Mucosa of rectum (tissue), 2 donors: Measurements from ENCODE around the gene RAPGEF1.

Experiments
- H3K27ac ChIP-seq, 2 donors: one replicate each; pipeline ENCODE4 v1.7.0; 2013; ENCODE audit warnings: inconsistent platforms in 2 of 2, low read depth in 2 of 2, low read length in 2 of 2
- H3K27me3 ChIP-seq, 2 donors: one replicate each; pipeline ENCODE4 v1.7.0; 2013; ENCODE audit warnings: low read length in 2 of 2; ENCODE audit not compliant: control insufficient read depth in 2 of 2, insufficient read depth in 2 of 2
- H3K36me3 ChIP-seq, 2 donors: one replicate each; pipeline ENCODE4 v1.7.0; 2013; ENCODE audit warnings: low read length in 2 of 2; ENCODE audit not compliant: control insufficient read depth in 2 of 2, insufficient read depth in 2 of 2
- H3K4me1 ChIP-seq, 2 donors: one replicate each; pipeline ENCODE4 v1.7.0; 2013; ENCODE audit warnings: low read length in 2 of 2, mild to moderate bottlenecking in 1 of 2; ENCODE audit not compliant: control insufficient read depth in 2 of 2, insufficient read depth in 2 of 2
- H3K4me3 ChIP-seq, 2 donors: one replicate each; pipeline ENCODE4 v1.7.0; 2013; ENCODE audit warnings: low read length in 2 of 2
- H3K9ac ChIP-seq, 2 donors: one replicate each; pipeline ENCODE4 v1.7.0; 2013; ENCODE audit warnings: low read length in 2 of 2, low read depth in 1 of 2, mild to moderate bottlenecking in 1 of 2
- H3K9me3 ChIP-seq, 2 donors: one replicate each; pipeline ENCODE4 v1.7.0; 2013; ENCODE audit warnings: low read length in 2 of 2; ENCODE audit not compliant: control insufficient read depth in 2 of 2
- donor health status: healthy.
- donor health status: Normal muscosa, but diverticular disease.

The RAPGEF1 gene

DNA sequence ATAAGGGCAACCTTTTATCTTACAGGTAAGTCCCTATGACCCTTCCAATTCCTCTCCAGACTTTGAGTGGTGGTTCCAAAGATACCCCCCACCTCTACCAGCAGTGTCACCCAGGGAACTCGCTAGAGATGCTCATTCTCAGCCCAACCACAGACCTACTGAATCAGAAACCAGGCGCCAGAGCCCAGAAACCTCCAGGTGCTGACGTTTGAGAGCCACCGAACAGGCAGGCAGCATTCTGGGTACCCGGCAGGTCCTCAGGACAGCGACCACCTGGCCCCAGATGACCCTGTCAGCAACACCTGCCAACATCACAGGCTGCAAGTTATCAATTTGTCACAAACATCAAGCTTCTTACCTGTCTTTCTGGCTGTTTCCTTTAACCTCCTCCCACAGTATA, 19.5 kb downstream of the RAPGEF1 start:
- Histone ChIP-seq H3K36me3 (peaks cover 5 to 6% of the 10 kb centered on the region in 2 donors), H3K27ac (peak overlapping the region in 1 of 2 donors; percentile 23), H3K27me3 (no peaks in the 10 kb centered on the region), H3K9ac (no peak overlapping the region), H3K9me3 (no peaks in the 10 kb centered on the region), H3K4me1 (peaks cover 0 to 11% of the 10 kb centered on the region in 2 donors), H3K4me3 (no peak overlapping the region)

DNA sequence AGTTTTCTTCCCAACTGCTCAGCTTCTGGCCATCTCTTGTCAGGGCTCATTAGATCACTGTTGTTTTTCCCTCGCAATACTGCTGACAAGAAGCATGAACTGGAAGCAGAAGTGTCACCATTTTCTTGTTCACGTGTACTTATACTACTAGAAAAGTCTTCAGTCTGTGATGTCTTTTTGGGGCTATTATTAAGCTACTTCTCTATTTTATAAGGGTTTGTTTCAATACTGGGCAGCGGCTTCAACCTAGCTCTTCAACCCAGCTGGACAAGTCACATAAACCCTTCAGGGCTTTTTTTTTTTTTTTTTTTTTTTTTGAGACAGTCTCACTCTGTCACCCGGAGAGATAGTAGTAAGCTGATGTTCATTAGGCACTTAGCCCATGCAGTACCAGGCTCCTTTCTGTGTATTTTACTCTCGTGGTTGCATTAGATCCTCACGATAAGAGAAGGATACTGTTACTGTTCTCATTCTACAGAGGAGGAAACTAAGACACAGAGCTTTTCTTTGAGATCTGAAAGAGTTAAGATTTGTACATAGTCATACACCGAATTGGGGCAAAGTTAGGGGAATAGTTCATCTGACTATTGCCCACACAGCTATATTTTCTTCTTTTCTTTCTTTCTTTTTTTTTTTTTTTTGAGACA, 20.5 kb downstream of the RAPGEF1 start:
- Histone ChIP-seq H3K27me3 (no peaks in the 10 kb centered on the region), H3K9me3 (no peaks in the 10 kb centered on the region), H3K36me3 (peaks cover 6 to 7% of the 10 kb centered on the region in 2 donors), H3K9ac (no peak overlapping the region), H3K4me1 (peaks cover 0 to 5% of the 10 kb centered on the region in 2 donors), H3K4me3 (no peak overlapping the region), H3K27ac (peak overlapping the region in 1 of 2 donors; percentile 35)

DNA sequence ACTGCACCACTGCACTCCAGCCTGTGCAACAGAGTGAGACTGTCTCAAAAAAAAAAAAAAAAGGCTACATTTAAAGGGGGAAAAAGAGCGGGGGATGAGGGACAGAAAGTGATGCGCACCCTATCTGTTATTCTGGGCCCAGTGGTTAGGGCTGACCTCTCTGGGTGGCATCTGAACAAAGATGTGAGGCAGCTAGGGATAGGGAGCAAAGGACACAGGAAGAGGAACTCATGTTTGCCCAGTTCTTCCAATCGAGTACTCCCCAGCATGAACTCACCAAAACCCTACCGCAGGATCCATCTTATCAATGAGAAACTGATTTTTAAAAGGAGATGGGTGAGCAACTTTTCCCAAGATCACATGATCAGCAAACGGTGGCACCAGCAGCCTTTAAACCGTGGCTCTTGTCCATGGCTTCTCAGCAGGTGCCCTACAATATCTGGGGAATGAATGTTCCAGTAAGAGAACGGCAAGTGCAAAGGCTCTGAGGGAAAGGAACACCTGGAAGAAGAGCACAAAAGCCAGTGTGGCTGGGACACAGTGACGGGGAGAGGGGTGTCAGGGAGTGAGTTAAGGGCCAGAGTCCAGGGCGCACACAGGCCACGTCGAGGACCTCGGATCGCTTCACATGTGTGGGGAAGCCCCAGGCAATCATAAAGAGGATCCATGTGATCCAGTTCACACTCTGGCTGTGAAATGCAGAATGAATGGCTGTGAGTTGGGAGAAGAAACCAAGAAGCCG, 22.0 kb downstream of the RAPGEF1 start:
- Histone ChIP-seq H3K4me1 (peaks cover 6 to 7% of the 10 kb centered on the region in 2 donors), H3K27ac (peak overlapping the region in 1 of 2 donors; percentile 24), H3K27me3 (no peaks in the 10 kb centered on the region), H3K36me3 (peaks cover 6 to 7% of the 10 kb centered on the region in 2 donors), H3K4me3 (no peak overlapping the region), H3K9me3 (no peaks in the 10 kb centered on the region), H3K9ac (no peak overlapping the region)

DNA sequence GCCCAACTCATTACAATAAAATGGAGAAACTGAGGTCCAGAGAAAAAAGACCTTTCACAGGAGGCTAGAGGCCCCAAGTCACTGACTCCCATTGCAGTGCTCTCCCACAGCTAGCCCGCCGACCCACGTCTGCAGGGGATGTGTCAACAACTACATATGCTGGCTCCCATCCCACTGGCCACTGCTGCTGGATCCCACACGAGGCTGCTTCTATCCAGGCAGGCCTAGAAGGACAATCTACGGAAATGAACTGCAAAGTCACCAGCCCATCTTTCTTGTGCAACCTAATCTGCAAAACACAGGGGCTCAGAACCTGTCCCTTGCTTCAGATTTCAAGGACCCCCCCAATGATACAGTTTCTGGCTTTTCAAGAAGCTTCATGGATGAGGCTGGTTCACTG, 24.0 kb downstream of the RAPGEF1 start:
- Histone ChIP-seq H3K36me3 (peaks cover 2% of the 10 kb centered on the region in 2 donors), H3K27me3 (no peaks in the 10 kb centered on the region), H3K4me3 (no peak overlapping the region), H3K9me3 (no peaks in the 10 kb centered on the region), H3K4me1 (peaks cover 6 to 7% of the 10 kb centered on the region in 2 donors), H3K9ac (no peak overlapping the region), H3K27ac (no peak overlapping the region)

DNA sequence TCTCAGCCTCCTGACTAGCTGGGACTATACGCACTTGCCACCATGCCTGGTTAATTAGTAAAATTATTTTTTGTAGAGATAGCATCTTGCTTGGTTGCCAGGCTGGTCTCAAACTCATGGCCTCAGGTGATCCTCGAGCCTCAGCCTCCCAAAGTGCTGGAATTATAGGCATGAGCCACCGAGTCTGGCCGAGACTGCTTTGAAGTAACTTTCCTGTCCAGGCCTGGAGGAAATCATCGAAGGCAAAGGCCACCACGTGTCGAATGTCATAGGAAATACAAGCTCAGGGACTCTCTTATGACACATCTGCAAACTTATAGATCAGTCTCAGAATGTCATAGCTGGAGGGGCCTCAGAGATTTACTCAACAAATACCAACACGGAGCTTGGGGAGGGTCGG, 25.1 kb downstream of the RAPGEF1 start:
- no peak overlapping the region for H3K4me3 ChIP-seq
- peak overlapping the region; percentile 50 to 52 for H3K27ac ChIP-seq
- H3K4me1 ChIP-seq: peaks cover 6 to 7% of the 10 kb centered on the region in 2 donors
- no peak overlapping the region for H3K9ac ChIP-seq
- H3K36me3 ChIP-seq: peaks cover 0 to 2% of the 10 kb centered on the region in 2 donors
- no peaks in the 10 kb centered on the region for H3K9me3 ChIP-seq
- H3K27me3 ChIP-seq: no peaks in the 10 kb centered on the region

DNA sequence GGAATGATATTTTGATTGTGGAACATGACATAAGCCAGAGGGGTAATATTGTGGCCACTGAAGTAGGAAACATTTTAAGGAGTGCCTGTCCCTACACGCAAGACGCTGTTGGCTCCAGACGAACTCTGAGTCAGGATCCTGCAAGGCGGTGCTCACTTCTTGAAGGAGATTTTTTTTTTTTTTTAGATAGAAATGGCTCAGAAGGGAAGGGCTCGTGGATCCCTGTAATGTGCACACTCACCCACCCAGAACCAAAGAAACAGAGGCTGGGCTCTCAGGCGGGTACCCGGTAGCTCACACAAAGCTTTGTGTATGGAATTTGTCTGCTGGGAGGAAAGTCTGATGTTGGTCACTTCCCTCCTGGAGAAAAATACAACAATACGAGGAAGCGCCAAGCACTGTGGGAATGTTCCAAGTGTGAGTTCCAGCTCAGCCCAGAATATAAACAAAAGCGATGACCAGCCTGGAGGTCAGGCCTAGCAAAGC, 25.7 kb downstream of the RAPGEF1 start:
- Histone ChIP-seq H3K9ac (no peak overlapping the region), H3K9me3 (no peaks in the 10 kb centered on the region), H3K27ac (peak overlapping the region; percentile 50 to 52), H3K4me1 (peaks cover 6 to 7% of the 10 kb centered on the region in 2 donors), H3K36me3 (peaks cover 0 to 2% of the 10 kb centered on the region in 2 donors), H3K4me3 (peak overlapping the region in 1 of 2 donors; percentile 14), H3K27me3 (no peaks in the 10 kb centered on the region)

DNA sequence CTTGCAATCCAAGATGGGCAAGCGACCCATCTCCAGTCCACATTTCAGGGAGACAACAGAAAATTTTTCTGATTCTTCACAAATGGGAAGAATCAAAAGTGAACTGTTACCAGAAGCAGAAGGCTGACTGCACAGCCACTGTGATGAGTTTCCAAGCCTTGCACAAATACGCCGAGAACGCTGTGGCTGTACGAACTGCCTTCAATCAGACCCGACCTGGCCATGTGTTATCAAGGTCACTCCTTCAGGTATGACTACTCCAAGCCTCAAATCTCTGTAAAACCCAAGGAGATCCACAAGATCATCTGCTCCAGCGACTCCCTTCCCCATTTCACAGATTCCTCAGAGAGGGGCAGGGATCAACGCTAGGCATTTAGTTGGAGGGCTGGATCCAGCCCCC, 26.9 kb downstream of the RAPGEF1 start:
- Histone ChIP-seq H3K9me3 (no peaks in the 10 kb centered on the region), H3K36me3 (peaks cover 0 to 2% of the 10 kb centered on the region in 2 donors), H3K27ac (peak overlapping the region; percentile 3 to 37), H3K4me3 (no peak overlapping the region), H3K4me1 (peaks cover 8 to 9% of the 10 kb centered on the region in 2 donors), H3K27me3 (no peaks in the 10 kb centered on the region), H3K9ac (no peak overlapping the region)

DNA sequence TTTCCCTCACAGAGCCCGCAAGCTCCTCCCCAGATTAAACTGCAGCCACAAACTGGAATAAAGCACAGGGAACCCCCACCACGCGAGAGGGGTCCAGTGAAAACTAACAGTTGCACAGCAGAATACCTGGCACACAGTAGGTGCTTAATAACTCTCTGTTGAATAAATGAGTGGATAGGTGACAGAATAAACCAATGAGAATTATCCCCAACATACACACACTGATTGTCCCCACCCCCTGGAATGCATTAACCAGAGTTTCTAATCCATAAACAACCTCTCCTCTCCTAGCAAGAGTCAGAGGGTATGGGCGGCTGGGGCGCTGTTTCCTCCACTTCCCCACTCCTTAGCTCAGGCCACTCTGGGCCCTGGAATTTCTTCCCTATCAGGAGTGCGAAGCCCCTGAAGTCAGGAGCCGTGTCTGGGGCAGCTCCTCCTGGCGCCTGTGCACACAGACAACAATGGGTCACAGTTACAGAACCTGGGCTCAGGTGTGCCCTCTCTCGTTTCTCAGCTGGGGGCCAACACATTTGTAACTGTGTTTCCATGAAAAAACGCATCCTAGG, 27.6 kb downstream of the RAPGEF1 start:
- Histone ChIP-seq H3K4me1 (peaks cover 15 to 16% of the 10 kb centered on the region in 2 donors), H3K9me3 (no peaks in the 10 kb centered on the region), H3K9ac (no peak overlapping the region), H3K4me3 (no peak overlapping the region), H3K36me3 (peaks cover 0 to 2% of the 10 kb centered on the region in 2 donors), H3K27ac (no peak overlapping the region), H3K27me3 (no peaks in the 10 kb centered on the region)

DNA sequence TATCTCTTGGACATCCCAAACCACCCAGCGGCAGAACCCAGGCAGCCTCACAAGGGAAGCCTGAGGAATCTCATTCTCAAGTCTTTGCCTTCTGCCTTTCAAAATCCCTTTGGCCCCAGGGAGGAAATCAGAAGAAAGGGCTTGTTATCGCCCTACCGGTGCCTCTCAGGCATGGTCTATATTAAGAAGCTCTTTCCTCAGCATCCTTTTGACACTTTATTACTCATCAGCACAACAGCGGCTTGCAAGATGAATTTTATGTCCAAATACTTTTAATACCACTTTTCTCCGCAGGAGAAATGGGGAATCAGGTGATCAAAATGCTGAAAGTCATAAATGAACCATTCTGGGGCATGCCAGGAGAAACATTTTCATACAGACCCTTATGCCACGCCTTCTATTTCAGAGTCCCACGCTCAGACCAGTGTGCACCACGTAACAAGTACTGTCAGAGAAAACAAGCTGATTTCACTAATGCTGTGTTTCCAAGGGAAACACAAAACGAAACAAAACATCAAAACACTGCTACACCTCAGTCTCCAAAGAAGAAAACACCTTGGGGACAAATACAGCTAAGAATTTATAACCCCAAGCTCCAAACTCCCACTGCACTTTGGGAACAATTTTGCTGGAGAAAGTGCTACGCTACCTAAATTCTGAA, 30.0 kb downstream of the RAPGEF1 start:
- Histone ChIP-seq H3K4me1 (peaks cover 30 to 37% of the 10 kb centered on the region in 2 donors), H3K27me3 (no peaks in the 10 kb centered on the region), H3K27ac (peak overlapping the region; percentile 2 to 24), H3K4me3 (no peak overlapping the region), H3K9me3 (no peaks in the 10 kb centered on the region), H3K9ac (no peak overlapping the region), H3K36me3 (no peaks in the 10 kb centered on the region)
